Activated naive CD4-positive, alpha-beta T cell treated with anti-CD3 and anti-CD28 coated beads, Interleukin-2, amount 10 ng/mL, durations not matched to agents 7 days and 5 days (primary cell): Measurements from ENCODE around the gene CCDC40.
"Not testable (repeated sequence)": the region's sequence is repeated elsewhere in the genome, so short reads cannot be mapped to it uniquely, and the experiment has no call there.

Source experiments
- CTCF ChIA-PET: fragments of 350-600 bp; sonication (Branson Sonifier 250); formaldehyde crosslinking; loops from one replicate; lab custom pipeline; 2021; ENCODE audit warnings: antibody characterized with exemption; lab: Charles Lee
- DNase-seq: peaks from one replicate; pipeline ENCODE4 v3.0.0-alpha.2; 2020
- H3K27ac Mint-ChIP-seq: one replicate; pipeline ENCODE4 v1.8.0; 2021; ENCODE audit warnings: mild to moderate bottlenecking, moderate library complexity, mixed read lengths
- H3K27me3 Mint-ChIP-seq: one replicate; pipeline ENCODE4 v1.8.0; 2021; ENCODE audit warnings: mild to moderate bottlenecking, mixed read lengths
- H3K36me3 Mint-ChIP-seq: one replicate; pipeline ENCODE4 v1.8.0; 2021; ENCODE audit warnings: mixed read lengths
- H3K4me1 Mint-ChIP-seq: one replicate; pipeline ENCODE4 v1.8.0; 2021; ENCODE audit warnings: mixed read lengths
- H3K4me3 Mint-ChIP-seq: one replicate; pipeline ENCODE4 v1.8.0; 2021; ENCODE audit warnings: mild to moderate bottlenecking, moderate library complexity, mixed read lengths
- H3K9me3 Mint-ChIP-seq: one replicate; pipeline ENCODE4 v1.8.0; 2021; ENCODE audit warnings: mixed read lengths

CCDC40 gene

DNA sequence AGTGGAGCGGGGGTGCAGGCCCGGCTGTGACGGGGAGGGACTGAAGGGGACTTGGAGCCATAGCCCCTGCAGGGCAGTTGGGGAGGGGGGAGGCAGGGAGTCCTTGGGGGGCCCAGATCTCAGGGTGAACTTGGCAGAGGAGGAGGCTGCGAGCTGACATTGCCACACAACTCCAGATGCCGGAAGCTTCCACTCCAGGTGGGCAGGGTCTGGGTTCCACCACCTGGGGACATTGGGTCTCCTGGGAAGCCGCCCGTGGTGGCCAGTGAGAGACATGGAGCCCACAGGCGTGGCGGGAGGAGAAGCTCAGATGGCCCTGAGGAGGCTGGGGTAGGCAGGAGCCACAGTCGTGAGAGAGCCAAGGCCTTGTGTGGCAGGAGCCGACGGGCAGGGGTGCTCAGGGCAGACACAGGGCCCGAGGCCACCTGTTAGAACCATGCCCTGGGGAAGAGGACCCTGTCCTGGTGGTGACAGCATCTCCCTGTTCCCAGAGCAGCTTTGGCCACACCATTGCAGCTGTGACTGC is 46.8 kb downstream of the CCDC40 start:
- H3K27me3 Mint-ChIP-seq, result peaks cover 34% of the 10 kb centered on the region
- no peak overlapping the region for H3K27ac Mint-ChIP-seq
- H3K36me3 Mint-ChIP-seq, result no peaks in the 10 kb centered on the region
- H3K4me3 Mint-ChIP-seq, result no peak overlapping the region
- peaks cover 3% of the 10 kb centered on the region for H3K4me1 Mint-ChIP-seq
- CTCF ChIA-PET, result interaction anchor here (0.8 to 2.6 kb wide), 7 partner anchors 9 to 169 kb away, joined by 4 to 6 read pairs (median 5); partner anchors contain the start of gene GAA
- DNase-seq, result no peak
- H3K9me3 Mint-ChIP-seq, result no peaks in the 10 kb centered on the region

DNA sequence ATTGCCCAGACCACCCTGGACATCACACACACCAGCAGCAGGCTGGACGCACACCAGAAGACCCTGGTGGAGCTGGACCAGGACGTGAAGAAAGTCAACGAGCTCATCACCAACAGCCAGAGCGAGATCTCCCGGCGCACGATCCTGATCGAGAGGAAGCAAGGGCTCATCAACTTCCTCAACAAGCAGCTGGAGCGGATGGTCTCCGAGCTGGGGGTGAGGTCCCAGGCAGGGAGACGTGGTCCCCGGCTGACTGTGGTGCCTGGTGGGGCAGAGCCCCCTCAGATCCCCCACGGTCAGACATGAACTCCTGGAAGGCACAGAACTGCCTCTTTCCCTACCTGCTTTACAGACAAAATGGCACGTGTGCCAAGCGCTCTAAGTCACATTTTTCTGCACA is 48.3 kb downstream of the CCDC40 start:
- no peaks in the 10 kb centered on the region for H3K36me3 Mint-ChIP-seq
- H3K27ac Mint-ChIP-seq, result no peak overlapping the region
- CTCF ChIA-PET, result interaction anchor here (0.8 to 1.0 kb wide), 2 partner anchors 17 to 76 kb away, joined by 3 to 6 read pairs; partner anchors contain the start of gene GAA
- peaks cover 39% of the 10 kb centered on the region for H3K27me3 Mint-ChIP-seq
- no peak overlapping the region for H3K4me3 Mint-ChIP-seq
- DNase-seq, result no peak
- no peaks in the 10 kb centered on the region for H3K9me3 Mint-ChIP-seq
- H3K4me1 Mint-ChIP-seq, result peaks cover 3% of the 10 kb centered on the region

DNA sequence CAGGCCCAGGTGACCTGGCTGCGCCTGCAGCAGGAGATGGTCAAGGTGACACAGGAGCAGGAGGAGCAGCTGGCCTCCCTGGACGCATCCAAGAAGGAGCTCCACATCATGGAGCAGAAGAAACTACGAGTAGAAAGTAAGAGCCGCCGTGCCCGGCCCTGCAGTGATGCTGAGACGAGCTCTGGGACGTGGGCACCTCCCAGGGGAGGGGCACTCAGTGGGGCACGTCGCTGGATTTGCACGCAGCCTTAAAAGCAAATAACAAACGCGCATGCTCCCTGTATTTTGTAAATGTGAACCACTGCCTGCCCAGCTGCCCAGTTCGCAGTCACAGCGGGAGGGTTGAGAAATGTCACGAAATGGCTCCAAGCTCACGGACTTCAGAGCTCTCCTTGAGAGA is 49.6 kb downstream of the CCDC40 start:
- no peaks in the 10 kb centered on the region for H3K9me3 Mint-ChIP-seq
- H3K27me3 Mint-ChIP-seq, result peaks cover 40% of the 10 kb centered on the region
- H3K27ac Mint-ChIP-seq, result no peak overlapping the region
- peaks cover 3% of the 10 kb centered on the region for H3K4me1 Mint-ChIP-seq
- no peak overlapping the region for H3K4me3 Mint-ChIP-seq
- DNase-seq, result no peak
- H3K36me3 Mint-ChIP-seq, result no peaks in the 10 kb centered on the region
- CTCF ChIA-PET, result interaction anchor here (1.1 kb wide), 1 partner anchor 15 kb away, joined by 4 read pairs; the partner anchor contains the start of gene GAA

DNA sequence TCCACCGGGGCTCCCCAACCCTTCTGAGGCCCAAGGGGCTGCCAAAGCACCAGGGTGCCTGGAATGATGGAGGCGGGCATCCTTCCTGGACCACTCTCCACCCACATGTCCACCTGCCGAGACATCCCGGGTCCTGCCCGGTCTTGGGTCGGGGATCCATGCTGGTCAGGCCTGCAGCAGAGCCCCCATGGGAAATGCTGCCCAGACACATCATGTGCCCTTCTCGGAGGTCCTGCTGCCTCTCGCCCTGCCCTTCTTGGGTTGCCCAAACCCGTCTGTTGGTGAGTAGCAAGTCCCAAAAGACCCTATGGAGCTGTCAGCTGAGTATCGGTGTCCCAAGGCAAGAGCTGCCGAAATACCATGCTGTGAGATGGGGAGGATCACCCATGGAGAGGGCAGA is 50.2 kb downstream of the CCDC40 start:
- H3K27me3 Mint-ChIP-seq, result peaks cover 36% of the 10 kb centered on the region
- CTCF ChIA-PET, result interaction anchor here (1.1 kb wide), 1 partner anchor 15 kb away, joined by 4 read pairs; the partner anchor contains the start of gene GAA
- no peak for DNase-seq
- H3K9me3 Mint-ChIP-seq, result no peaks in the 10 kb centered on the region
- H3K36me3 Mint-ChIP-seq, result no peaks in the 10 kb centered on the region
- H3K27ac Mint-ChIP-seq, result no peak overlapping the region
- H3K4me3 Mint-ChIP-seq, result no peak overlapping the region
- H3K4me1 Mint-ChIP-seq, result peaks cover 3% of the 10 kb centered on the region

DNA sequence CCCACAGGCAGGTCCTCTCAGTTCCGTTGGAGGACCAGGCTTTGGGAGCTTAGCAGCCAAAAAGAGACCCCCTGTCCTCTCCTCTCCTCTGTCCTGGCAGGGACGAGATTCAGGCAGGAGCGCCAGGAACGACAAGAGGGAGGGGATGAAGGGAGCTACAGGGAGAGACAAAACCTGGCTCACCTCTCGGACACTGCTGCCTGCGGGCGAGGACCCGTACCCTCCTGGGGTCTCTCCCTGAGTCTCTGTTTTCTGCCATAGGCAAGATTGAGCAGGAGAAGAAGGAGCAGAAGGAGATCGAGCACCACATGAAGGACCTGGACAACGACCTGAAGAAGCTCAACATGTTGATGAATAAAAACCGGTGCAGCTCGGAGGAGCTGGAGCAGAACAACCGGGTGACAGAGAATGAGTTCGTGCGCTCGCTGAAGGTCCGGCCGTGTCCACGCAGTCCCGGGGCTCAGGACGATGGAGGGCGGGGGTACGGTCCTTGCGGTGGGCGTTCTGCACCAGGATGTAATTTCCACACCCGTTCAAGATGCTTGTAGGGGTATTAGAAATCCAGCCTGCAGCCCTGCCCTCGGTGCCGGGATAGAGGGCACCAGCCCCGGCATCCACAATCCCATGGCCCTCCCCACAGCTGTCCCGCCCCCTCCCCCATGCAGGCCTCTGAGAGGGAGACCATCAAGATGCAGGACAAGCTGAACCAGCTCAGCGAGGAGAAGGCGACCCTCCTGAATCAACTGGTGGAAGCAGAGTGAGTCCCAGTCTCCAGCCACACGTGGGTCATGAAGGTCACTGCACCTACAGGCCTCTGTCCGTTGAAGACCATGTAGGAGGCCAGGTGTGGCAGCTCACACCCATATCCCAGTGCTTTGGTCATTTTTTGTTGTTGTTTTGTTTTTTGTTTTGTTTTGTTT is 51.2 kb downstream of the CCDC40 start:
- no peaks in the 10 kb centered on the region for H3K36me3 Mint-ChIP-seq
- peaks cover 3% of the 10 kb centered on the region for H3K4me1 Mint-ChIP-seq
- no peak overlapping the region for H3K27ac Mint-ChIP-seq
- H3K4me3 Mint-ChIP-seq, result no peak overlapping the region
- H3K9me3 Mint-ChIP-seq, result no peaks in the 10 kb centered on the region
- H3K27me3 Mint-ChIP-seq, result peaks cover 38% of the 10 kb centered on the region
- CTCF ChIA-PET, result interaction anchor here (1.1 kb wide), 1 partner anchor 14 kb away, joined by 4 read pairs; the partner anchor contains the start of gene GAA
- no peak for DNase-seq

DNA sequence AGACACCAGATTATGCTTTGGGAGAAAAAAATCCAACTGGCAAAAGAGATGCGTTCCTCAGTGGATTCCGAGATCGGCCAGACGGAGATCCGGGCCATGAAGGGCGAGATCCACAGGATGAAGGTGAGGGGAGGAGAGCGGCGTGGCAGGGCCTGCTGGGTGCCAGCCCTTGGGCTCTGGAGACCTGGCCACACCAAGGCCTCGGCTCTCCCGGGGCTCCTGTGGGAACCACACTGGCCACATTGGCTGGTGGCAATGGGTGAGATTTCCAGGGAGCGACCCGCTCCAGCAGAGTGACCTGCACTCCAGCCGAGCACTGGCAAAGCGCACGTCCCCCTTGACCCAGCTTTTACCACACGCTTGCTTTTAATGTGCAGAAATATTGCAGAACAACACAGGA is 53.3 kb downstream of the CCDC40 start:
- Mint-ChIP-seq H3K36me3 (no peaks in the 10 kb centered on the region), H3K9me3 (no peaks in the 10 kb centered on the region), H3K4me1 (no peaks in the 10 kb centered on the region), H3K27me3 (peaks cover 43% of the 10 kb centered on the region), H3K27ac (no peak overlapping the region), H3K4me3 (no peak overlapping the region)
- no peak for DNase-seq
- CTCF ChIA-PET, result no interaction called here

DNA sequence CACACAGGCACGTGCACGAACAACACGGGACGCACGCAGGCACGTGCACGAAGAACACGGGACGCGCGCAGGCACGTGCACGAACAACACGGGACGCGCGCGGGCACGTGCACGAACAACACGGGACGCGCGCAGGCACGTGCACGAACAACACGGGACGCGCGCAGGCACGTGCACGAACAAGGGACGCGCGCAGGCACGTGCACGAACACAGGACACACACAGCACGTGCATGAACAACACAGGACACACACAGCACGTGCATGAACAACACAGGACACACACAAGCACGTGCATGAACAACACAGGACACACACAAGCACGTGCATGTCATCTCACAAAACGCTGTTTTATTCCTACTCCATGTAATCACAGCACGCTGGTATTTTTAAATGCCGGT is 53.7 kb downstream of the CCDC40 start:
- H3K27ac Mint-ChIP-seq, H3K9me3 Mint-ChIP-seq, DNase-seq, H3K4me1 Mint-ChIP-seq, H3K36me3 Mint-ChIP-seq, H3K4me3 Mint-ChIP-seq, CTCF ChIA-PET: not testable (repeated sequence)
- H3K27me3 Mint-ChIP-seq, result peaks cover 41% of the 10 kb centered on the region

DNA sequence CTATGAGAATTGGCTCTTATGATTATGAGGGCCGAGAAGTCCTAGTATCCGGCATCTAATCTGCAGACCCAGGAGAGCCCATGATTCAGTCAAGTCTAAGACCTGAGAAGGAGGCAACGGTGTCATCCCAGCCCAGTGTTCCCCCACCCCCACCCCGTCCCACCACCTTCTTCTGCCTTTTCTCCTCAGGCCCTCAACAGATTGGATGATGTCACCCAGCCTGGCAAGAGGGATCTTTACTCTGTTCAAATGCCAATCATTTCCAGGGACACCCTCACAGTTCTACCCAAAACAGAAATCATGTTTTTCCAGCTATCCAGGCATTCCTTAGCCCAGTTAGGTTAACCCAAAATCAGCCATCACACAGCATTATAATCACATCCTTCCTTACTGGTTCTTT is 54.9 kb downstream of the CCDC40 start:
- CTCF ChIA-PET, result interaction anchor here (0.6 to 2.0 kb wide), 3 partner anchors 9 to 353 kb away, joined by 3 to 8 read pairs (median 5); partner anchors contain the start of gene GAA
- Mint-ChIP-seq H3K27ac (no peak overlapping the region), H3K4me1 (no peaks in the 10 kb centered on the region), H3K9me3 (no peaks in the 10 kb centered on the region), H3K36me3 (no peaks in the 10 kb centered on the region), H3K27me3 (peaks cover 45% of the 10 kb centered on the region), H3K4me3 (no peak overlapping the region)
- no peak for DNase-seq

DNA sequence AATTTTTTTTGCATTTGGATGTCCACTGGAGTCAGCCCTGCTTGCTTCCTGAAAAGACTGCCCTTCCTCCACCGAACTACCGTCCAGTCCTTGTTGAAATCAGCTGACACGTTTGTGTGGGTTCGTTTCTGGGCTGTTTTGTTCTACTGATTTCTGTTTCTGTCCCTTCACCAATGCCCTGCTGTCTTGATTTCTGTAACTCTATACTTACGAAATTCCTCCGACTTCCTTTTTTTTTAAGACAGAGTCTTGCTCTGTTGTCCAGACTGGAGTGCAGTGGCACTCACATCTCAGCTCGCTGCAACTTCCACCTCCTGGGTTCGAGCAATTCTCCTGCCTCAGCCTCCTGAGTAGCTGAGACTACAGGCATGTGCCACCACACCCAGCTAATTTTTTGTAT is 56.5 kb downstream of the CCDC40 start:
- CTCF ChIA-PET, result interaction anchor here (1.8 to 2.0 kb wide), 2 partner anchors 8 to 10 kb away, joined by 5 to 8 read pairs; partner anchors contain the start of gene GAA
- H3K4me3 Mint-ChIP-seq, result no peak overlapping the region
- H3K36me3 Mint-ChIP-seq, result no peaks in the 10 kb centered on the region
- no peak for DNase-seq
- no peak overlapping the region for H3K27ac Mint-ChIP-seq
- no peaks in the 10 kb centered on the region for H3K4me1 Mint-ChIP-seq
- H3K27me3 Mint-ChIP-seq, result peaks cover 37% of the 10 kb centered on the region
- H3K9me3 Mint-ChIP-seq, result no peaks in the 10 kb centered on the region

DNA sequence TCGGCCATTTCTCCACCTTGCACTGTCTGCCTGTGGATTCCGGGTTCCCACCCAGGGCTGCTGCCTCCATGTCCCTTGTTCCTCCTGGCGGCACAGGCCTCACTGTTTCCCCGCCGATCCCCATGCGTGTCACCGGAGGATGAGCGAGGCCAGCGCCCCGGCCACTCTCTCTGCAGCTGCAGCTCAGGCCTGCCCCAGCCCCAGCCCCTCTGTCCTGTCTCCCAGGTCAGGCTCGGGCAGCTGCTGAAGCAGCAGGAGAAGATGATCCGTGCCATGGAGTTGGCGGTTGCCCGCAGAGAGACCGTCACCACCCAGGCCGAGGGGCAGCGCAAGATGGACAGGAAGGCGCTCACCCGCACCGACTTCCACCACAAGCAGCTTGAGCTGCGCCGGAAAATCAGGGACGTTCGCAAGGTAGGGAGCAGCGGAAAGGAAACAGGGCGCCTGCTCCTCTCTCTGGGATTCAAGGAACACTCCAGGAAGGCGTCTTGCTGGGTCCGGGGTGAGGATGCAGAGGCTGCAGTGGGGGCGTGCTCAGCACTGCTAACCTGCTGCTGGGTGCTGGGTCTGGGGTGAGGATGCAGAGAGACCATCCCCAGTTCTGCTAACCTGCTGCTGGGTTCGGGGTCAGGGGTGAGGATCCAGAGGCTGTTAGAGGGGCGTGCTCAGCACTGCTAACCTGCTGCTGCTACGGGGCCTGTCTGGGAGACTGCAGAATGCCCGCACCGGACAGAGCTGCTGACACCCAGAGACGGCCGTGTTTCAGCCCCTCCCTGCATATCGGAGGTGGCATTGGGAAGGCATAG is 58.8 kb downstream of the CCDC40 start:
- Mint-ChIP-seq H3K36me3 (no peaks in the 10 kb centered on the region), H3K9me3 (no peaks in the 10 kb centered on the region), H3K27ac (no peak overlapping the region), H3K27me3 (peaks cover 41% of the 10 kb centered on the region), H3K4me1 (peaks cover 8% of the 10 kb centered on the region), H3K4me3 (no peak overlapping the region)
- DNase-seq, result no peak
- CTCF ChIA-PET, result interaction anchor here (1.1 kb wide), 1 partner anchor 12 kb away, joined by 5 read pairs; no protein-coding TSS in a partner anchor

DNA sequence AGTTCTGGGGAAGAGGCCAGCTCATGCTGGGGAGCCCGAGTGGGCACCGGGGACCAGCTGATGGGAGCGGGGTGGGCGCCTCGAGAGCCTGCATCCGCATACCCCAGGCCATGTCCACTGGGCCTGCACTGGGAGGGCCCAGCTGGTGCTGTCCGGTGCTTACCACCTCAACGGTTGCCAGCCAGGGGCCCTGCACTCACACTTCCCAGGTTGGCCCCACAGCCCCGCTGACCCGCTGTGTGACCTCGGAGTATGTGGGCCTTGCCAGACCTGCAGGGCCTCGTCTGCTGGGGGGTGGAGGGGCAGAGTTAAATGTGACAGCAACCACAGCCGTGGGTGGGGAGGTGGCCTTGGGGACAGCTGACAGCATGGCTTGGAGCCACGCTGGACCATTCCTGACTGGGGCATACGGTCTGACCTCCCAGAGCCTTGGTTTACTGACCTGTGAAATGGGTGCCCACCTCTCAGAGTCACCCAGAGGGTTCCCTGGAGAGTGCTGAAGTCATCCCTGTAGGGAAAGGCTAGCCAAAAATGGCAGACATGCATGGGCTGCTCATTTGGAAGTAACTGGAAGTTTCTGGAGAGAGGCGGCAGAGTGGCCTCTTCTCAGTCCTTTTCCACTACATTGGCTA is 59.5 kb downstream of the CCDC40 start:
- DNase-seq, result no peak

DNA sequence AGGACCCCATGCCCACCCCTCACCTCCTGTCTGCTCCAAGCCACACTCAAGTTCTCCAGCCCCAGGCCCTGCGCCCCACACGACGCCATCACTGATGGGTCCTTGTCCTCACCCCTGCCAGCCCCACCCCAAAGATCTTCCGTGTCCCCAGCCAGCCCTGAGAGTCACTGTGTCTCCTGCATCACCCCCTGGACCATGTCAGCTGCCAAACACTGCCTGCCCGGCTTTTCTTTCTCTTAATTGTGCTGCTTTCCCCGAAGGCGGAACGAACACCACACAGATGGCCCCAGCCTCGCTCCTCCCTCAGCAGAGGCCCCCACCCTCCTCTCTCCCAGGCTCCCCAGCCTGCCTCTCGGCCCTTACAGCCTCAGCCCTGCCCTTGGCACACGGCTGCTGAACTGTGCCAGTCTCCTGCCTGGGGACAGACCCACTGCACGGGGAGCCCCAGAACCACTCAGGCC is 60.1 kb downstream of the CCDC40 start:
- Mint-ChIP-seq H3K9me3 (no peaks in the 10 kb centered on the region), H3K36me3 (no peaks in the 10 kb centered on the region), H3K4me1 (peaks cover 15% of the 10 kb centered on the region), H3K27ac (no peak overlapping the region), H3K4me3 (no peak overlapping the region), H3K27me3 (peaks cover 45% of the 10 kb centered on the region)
- DNase-seq, result no peak
- CTCF ChIA-PET, result no interaction called here

More for the DNA sequence above, 59.5 kb downstream of the CCDC40 start:
- Mint-ChIP-seq H3K27me3 (peaks cover 45% of the 10 kb centered on the region), H3K36me3 (no peaks in the 10 kb centered on the region), H3K27ac (no peak overlapping the region), H3K4me1 (peaks cover 15% of the 10 kb centered on the region), H3K4me3 (no peak overlapping the region), H3K9me3 (no peaks in the 10 kb centered on the region)
- CTCF ChIA-PET, result interaction anchor here (1.1 kb wide), 1 partner anchor 13 kb away, joined by 5 read pairs; no protein-coding TSS in a partner anchor

DNA sequence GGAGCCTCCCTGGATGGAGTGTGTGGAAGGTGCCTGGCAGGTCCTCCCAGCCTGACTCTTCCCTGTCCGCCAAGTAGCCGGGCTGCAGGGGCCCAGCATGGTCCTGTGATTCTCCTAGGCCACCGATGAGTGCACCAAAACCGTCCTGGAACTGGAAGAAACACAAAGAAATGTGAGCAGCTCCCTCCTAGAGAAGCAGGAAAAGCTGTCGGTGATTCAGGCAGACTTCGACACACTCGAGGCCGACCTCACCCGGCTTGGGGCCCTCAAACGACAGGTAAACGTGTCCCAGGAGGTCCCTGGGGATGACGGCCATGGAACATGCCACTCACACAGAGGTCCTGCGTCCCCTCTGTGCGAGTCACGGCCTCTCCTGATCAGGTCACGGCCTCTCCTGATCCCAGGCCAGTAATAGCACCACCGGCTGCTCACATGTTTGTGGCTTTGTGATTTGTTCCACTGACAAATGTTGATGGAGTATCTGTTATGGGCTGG is 60.7 kb downstream of the CCDC40 start:
- CTCF ChIA-PET, result no interaction called here
- H3K9me3 Mint-ChIP-seq, result no peaks in the 10 kb centered on the region
- H3K27me3 Mint-ChIP-seq, result peaks cover 47% of the 10 kb centered on the region
- H3K4me3 Mint-ChIP-seq, result no peak overlapping the region
- DNase-seq, result no peak
- peaks cover 20% of the 10 kb centered on the region for H3K4me1 Mint-ChIP-seq
- H3K27ac Mint-ChIP-seq, result no peak overlapping the region
- H3K36me3 Mint-ChIP-seq, result no peaks in the 10 kb centered on the region
